ENCODE measurements around the gene MXI1.

MXI1 gene

GRCh38 chr10:110215286-110216170 lies 8.1 kb downstream of the MXI1 start:
- DNase-seq = no peak

GRCh38 chr10:110216240-110216639 lies 8.8 kb downstream of the MXI1 start:
- DNase-seq = no peak

- no peak for DNase-seq
These were observed 9.7 kb downstream of the MXI1 start for GRCh38 chr10:110216942-110217661.

- no peak for DNase-seq
These were observed 10.2 kb downstream of the MXI1 start for GRCh38 chr10:110217662-110218008.

GRCh38 chr10:110218632-110219031 lies 11.2 kb downstream of the MXI1 start:
- no peak for DNase-seq

- no peak for DNase-seq
These were observed 12.5 kb downstream of the MXI1 start for GRCh38 chr10:110219884-110220283.

GRCh38 chr10:110220398-110220797 lies 13.0 kb downstream of the MXI1 start:
- peak in 31 of 56 donors; percentile 17 to 69 (median 36) for DNase-seq

- DNase-seq = no peak
These were observed 13.8 kb downstream of the MXI1 start for GRCh38 chr10:110221044-110221720.

- peak in 53 of 56 donors; percentile 23 to 88 (median 66) for DNase-seq
These were observed 14.4 kb downstream of the MXI1 start for GRCh38 chr10:110221721-110222261.

GRCh38 chr10:110222641-110223297 lies 15.4 kb downstream of the MXI1 start:
- DNase-seq = no peak

- DNase-seq = no peak
These were observed 16.0 kb downstream of the MXI1 start for GRCh38 chr10:110223298-110223925.

- no peak for DNase-seq
These were observed 17.6 kb downstream of the MXI1 start for GRCh38 chr10:110224992-110225391.

- no peak for DNase-seq
These were observed 18.0 kb downstream of the MXI1 start for GRCh38 chr10:110225441-110225755.

- peak; percentile 52 to 95 (median 88) for DNase-seq
These were observed 18.5 kb downstream of the MXI1 start for GRCh38 chr10:110225756-110226542.

GRCh38 chr10:110226543-110226925 lies 19.1 kb downstream of the MXI1 start:
- peak in 54 of 56 donors; percentile 64 to 95 (median 88) for DNase-seq

GRCh38 chr10:110226926-110227641 lies 19.7 kb downstream of the MXI1 start:
- peak in 52 of 56 donors; percentile 20 to 91 (median 74) for DNase-seq

GRCh38 chr10:110228066-110228465 lies 20.7 kb downstream of the MXI1 start:
- DNase-seq = no peak

GRCh38 chr10:110229155-110229554 lies 21.8 kb downstream of the MXI1 start:
- no peak for DNase-seq

GRCh38 chr10:110233846-110234245 lies 26.4 kb downstream of the MXI1 start:
- no peak for DNase-seq

All from nucleus accumbens (tissue), 56 donors.